HCT116 (cell line): Measurements from ENCODE around the gene HMGCLL1. TPM values are rescaled to one million over a fixed set of nuclear protein-coding genes. Genes with fewer than 3 reads are reported as not detected.

Source experiments
- ATAC-seq: fragments of 200-7000 bp; cut with Tn5 transposase; 2 replicates; pipeline ENCODE4 v1.9.1; 2020; ENCODE audit warnings: mild to moderate bottlenecking, moderate library complexity
- BruUV-seq: library from RNA; stranded (reverse); fragments of 400-500 nt; replicated peaks from 2 replicates; lab custom pipeline; 2021; lab: Mats Ljungman, UMichigan
- CTCF ChIA-PET: fragments of 300-600 bp; sonication (Branson Sonifier 250); formaldehyde crosslinking; loops from one replicate; lab custom pipeline; 2021; ENCODE audit warnings: antibody characterized with exemption; lab: Charles Lee
- POLR2A ChIA-PET: fragments of 300-600, 350-600 bp; sonication (Branson Sonifier 250); formaldehyde crosslinking; loops from one replicate; lab custom pipeline; 2021; ENCODE audit warnings: antibody characterized with exemption; lab: Charles Lee
- RAD21 ChIA-PET, 2 experiments: fragments of 300-600 bp; sonication (Branson Sonifier 250); formaldehyde crosslinking; loops; one replicate each; lab custom pipeline; 2023; ENCODE audit warnings: low total read pairs in 2 of 2; ENCODE audit not compliant: uncharacterized antibody in 2 of 2, unreplicated experiment in 2 of 2, low non-redundant PET in 1 of 2; lab: Charles Lee
- DNase-seq: peaks from one replicate; pipeline ENCODE4 v3.0.0-alpha.2; 2010; ENCODE audit warnings: low read depth, low spot score
- H2AFZ ChIP-seq: fragments of 200-600 bp; shearing (Covaris generic), sonication (generic); 2 replicates; pipeline ENCODE4 v1.6.1; 2017; ENCODE audit warnings: low read depth, mixed run types, mixed read lengths, antibody characterized with exemption, low read length; ENCODE audit not compliant: poor library complexity, severe bottlenecking
- H3K27ac ChIP-seq: 2 replicates; pipeline ENCODE4 v1.5.1; 2012; ENCODE audit warnings: low read depth, low read length
- H3K27me3 ChIP-seq: fragments of 200-600 bp; sonication (generic); 2 replicates; pipeline ENCODE4 v1.6.1; 2016; ENCODE audit warnings: mixed run types, low read length, mixed read lengths; ENCODE audit not compliant: insufficient read depth
- H3K36me3 ChIP-seq, 2 experiments: fragments of 200-500 bp in 1 of 2; fragments of 200-600 bp in 1 of 2; sonication (Bioruptor generic) in 1 of 2; sonication (generic) in 1 of 2; 2 replicates each; pipeline versions ENCODE4 v1.5.1 to v1.6.1; 2014 to 2016; ENCODE audit warnings: low read length in 2 of 2, inconsistent platforms in 1 of 2, mixed read lengths in 1 of 2, mixed run types in 1 of 2; ENCODE audit not compliant: insufficient read depth in 2 of 2, control insufficient read depth in 1 of 2
- H3K4me1 ChIP-seq, 2 experiments: fragments of 200-600 bp in 1 of 2; sonication (generic) in 1 of 2; 2 replicates each; pipeline versions ENCODE4 v1.5.1 to v1.6.1; 2012 to 2017; ENCODE audit warnings: low read length in 2 of 2, inconsistent platforms in 1 of 2, mild to moderate bottlenecking in 1 of 2, mixed read lengths in 1 of 2, mixed run types in 1 of 2, moderate library complexity in 1 of 2; ENCODE audit not compliant: insufficient read depth in 2 of 2, control insufficient read depth in 1 of 2
- H3K4me2 ChIP-seq: fragments of 200-600 bp; sonication (generic); 2 replicates; pipeline ENCODE4 v1.6.1; 2017; ENCODE audit warnings: mixed run types, low read length, mixed read lengths
- H3K4me3 ChIP-seq, 2 experiments: fragments of 200-600 bp in 1 of 2; sonication (generic) in 1 of 2; replicated peaks in 1 of 2; 2 replicates each; pipeline ENCODE4 v1.5.1; 2011 to 2016; ENCODE audit warnings: low read length in 2 of 2, control low read depth in 1 of 2, low read depth in 1 of 2, mild to moderate bottlenecking in 1 of 2, mixed read lengths in 1 of 2, mixed run types in 1 of 2
- H3K79me2 ChIP-seq: fragments of 200-600 bp; sonication (generic); 2 replicates; pipeline ENCODE4 v1.6.1; 2017; ENCODE audit warnings: mild to moderate bottlenecking, mixed run types, low read length, moderate library complexity, mixed read lengths; ENCODE audit not compliant: insufficient read depth
- H3K9ac ChIP-seq: fragments of 200-600 bp; sonication (generic); 2 replicates; pipeline ENCODE4 v1.6.1; 2016; ENCODE audit warnings: low read length, mixed read lengths
- H3K9me2 ChIP-seq: fragments of 200-600 bp; sonication (generic), shearing (Covaris generic); 2 replicates; pipeline ENCODE4 v1.6.1; 2017; ENCODE audit warnings: mixed run types, mild to moderate bottlenecking, moderate library complexity; ENCODE audit not compliant: insufficient read depth
- H3K9me3 ChIP-seq, 2 experiments: fragments of 200-500 bp in 1 of 2; fragments of 200-600 bp in 1 of 2; sonication (Bioruptor generic) in 1 of 2; sonication (generic) in 1 of 2; 2 replicates each; pipeline ENCODE4 v1.6.1; 2014 to 2017; ENCODE audit warnings: low read length in 2 of 2, mixed read lengths in 2 of 2, inconsistent platforms in 1 of 2, low read depth in 1 of 2, mild to moderate bottlenecking in 1 of 2, mixed run types in 1 of 2, moderate library complexity in 1 of 2; ENCODE audit not compliant: control insufficient read depth in 1 of 2, insufficient read depth in 1 of 2
- H4K20me1 ChIP-seq: fragments of 200-600 bp; sonication (generic), shearing (Covaris generic); 2 replicates; pipeline ENCODE4 v1.6.1; 2017; ENCODE audit warnings: mixed run types, mild to moderate bottlenecking, moderate library complexity; ENCODE audit not compliant: insufficient read depth
- POLR2A ChIP-seq: IDR thresholded peaks from 2 replicates; pipeline ENCODE4 v1.7.0; 2011; ENCODE audit warnings: borderline replicate concordance; ENCODE audit not compliant: insufficient read depth, insufficient read length; ENCODE audit errors: extremely low read depth
- SIN3A ChIP-seq: IDR thresholded peaks from 2 replicates; pipeline ENCODE4 v1.6.1; 2012; ENCODE audit warnings: low read depth
- SP1 ChIP-seq: IDR thresholded peaks from 2 replicates; pipeline ENCODE4 v1.6.1; 2012; ENCODE audit warnings: low read depth
- ZFX ChIP-seq: fragments of 450-650 bp; IDR thresholded peaks from 2 replicates; pipeline ENCODE4 v1.6.1; 2017
- intact Hi-C: fragments of 100-400 bp; cut with micrococcal nuclease; formaldehyde crosslinking; loops from 2 replicates; pipeline ENCODE4 v1.10.0; 2022
- total RNA-seq: library from RNA; stranded (reverse); gene quantifications from one replicate; pipeline ENCODE4 v1.2.1, GENCODE V29; 2021; ENCODE audit not compliant: unreplicated experiment
- TF ChIP-seq, protein P1 (sequence below): IDR thresholded peaks from 2 replicates; pipeline ENCODE4 v1.6.1; 2011; ENCODE audit warnings: mild to moderate bottlenecking, low read length, moderate library complexity; ENCODE audit not compliant: insufficient replicate concordance; ENCODE audit errors: extremely low read depth

HMGCLL1 gene
- total RNA-seq, 1 experiment from 2014 or later = not detected

DNA sequence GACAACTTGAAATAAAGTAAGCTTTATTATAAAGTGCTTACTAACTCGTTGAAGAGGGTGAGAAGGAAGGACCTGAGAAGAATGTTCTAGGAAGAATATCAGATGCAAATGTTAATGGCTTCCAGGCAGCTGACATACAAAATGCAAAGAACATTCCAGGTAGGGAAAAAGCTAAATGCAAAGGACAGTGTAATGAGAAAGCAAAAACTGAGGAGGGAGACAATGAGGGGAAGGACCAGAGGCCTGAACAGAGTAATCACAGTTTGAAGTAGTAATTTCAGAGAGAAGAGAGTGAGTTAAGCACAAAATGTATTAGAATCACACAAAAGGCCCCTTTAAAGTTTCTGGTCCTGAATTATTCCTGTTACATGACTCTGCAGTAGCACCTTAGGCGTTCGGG, 81.3 kb downstream of the HMGCLL1 start:
- Histone ChIP-seq H2AFZ (no peak overlapping the region), H3K4me2 (no peak overlapping the region), H3K9me3 (no peaks in the 10 kb centered on the region), H3K9me2 (no peaks in the 10 kb centered on the region), H3K79me2 (no peaks in the 10 kb centered on the region), H3K36me3 (no peaks in the 10 kb centered on the region), H4K20me1 (no peaks in the 10 kb centered on the region), H3K4me1 (no peaks in the 10 kb centered on the region), H3K27me3 (peaks cover 20% of the 10 kb centered on the region), H3K9ac (no peak overlapping the region), H3K4me3 (no peak overlapping the region), H3K27ac (no peak overlapping the region)
- RAD21 ChIA-PET = no interaction called here
- intact Hi-C loops = no loop called here
- ATAC-seq (no peak), DNase-seq (no peak)
- CTCF ChIA-PET = no interaction called here
- POLR2A ChIA-PET = no interaction called here
- BruUV-seq = no TSS peak
- TF ChIP-seq ZFX = no peak
- TF ChIP-seq, protein P1, sequence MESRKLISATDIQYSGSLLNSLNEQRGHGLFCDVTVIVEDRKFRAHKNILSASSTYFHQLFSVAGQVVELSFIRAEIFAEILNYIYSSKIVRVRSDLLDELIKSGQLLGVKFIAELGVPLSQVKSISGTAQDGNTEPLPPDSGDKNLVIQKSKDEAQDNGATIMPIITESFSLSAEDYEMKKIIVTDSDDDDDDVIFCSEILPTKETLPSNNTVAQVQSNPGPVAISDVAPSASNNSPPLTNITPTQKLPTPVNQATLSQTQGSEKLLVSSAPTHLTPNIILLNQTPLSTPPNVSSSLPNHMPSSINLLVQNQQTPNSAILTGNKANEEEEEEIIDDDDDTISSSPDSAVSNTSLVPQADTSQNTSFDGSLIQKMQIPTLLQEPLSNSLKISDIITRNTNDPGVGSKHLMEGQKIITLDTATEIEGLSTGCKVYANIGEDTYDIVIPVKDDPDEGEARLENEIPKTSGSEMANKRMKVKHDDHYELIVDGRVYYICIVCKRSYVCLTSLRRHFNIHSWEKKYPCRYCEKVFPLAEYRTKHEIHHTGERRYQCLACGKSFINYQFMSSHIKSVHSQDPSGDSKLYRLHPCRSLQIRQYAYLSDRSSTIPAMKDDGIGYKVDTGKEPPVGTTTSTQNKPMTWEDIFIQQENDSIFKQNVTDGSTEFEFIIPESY = no peak

DNA sequence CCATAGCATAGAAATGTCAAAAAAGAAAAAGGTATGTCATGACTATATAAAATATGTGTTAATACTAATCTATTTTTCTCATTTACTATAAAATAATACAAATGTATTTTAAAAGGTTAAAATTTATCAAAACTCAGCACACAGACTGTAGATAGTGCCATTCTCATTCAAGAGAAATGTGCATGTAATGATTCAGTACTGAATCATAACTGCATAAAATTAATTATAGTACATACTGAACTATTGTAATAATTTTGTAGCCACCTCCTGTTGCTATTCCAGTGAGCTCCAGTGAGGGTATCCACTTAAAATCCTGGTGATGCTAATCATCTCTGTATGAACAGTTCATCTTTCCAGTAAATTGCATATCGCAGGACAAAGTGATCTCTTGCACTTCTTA, 82.8 kb downstream of the HMGCLL1 start:
- Histone ChIP-seq H3K4me1 (no peaks in the 10 kb centered on the region), H3K27me3 (peaks cover 24% of the 10 kb centered on the region), H4K20me1 (no peaks in the 10 kb centered on the region), H3K27ac (no peak overlapping the region), H3K36me3 (no peaks in the 10 kb centered on the region), H3K4me2 (no peak overlapping the region), H3K4me3 (no peak overlapping the region), H3K9me3 (no peaks in the 10 kb centered on the region), H3K9me2 (no peaks in the 10 kb centered on the region), H3K9ac (no peak overlapping the region), H2AFZ (no peak overlapping the region), H3K79me2 (no peaks in the 10 kb centered on the region)
- ATAC-seq (no peak), DNase-seq (no peak)
- TF ChIP-seq POLR2A = no peak
- no peak for TF ChIP-seq SIN3A
- TF ChIP-seq SP1 = no peak
- TF ChIP-seq, protein P1 = no peak
- TF ChIP-seq ZFX = no peak
- CTCF ChIA-PET = no interaction called here
- no TSS peak for BruUV-seq
- POLR2A ChIA-PET = no interaction called here
- RAD21 ChIA-PET = no interaction called here
- intact Hi-C loops = no loop called here
